ENCODE results near the gene PODXL2.

PODXL2 gene

GRCh38 chr3:127656906-127657305 lies 27.9 kb downstream of the PODXL2 start:
- no peak for DNase-seq

- no peak for DNase-seq
These were observed 29.2 kb downstream of the PODXL2 start for GRCh38 chr3:127658234-127658633.

GRCh38 chr3:127660621-127661251 lies 31.8 kb downstream of the PODXL2 start:
- no peak for DNase-seq

GRCh38 chr3:127661600-127661999 lies 32.6 kb downstream of the PODXL2 start:
- no peak for DNase-seq

GRCh38 chr3:127662001-127662469 lies 33.0 kb downstream of the PODXL2 start:
- DNase-seq = no peak

- peak in 1 of 2 experiments; percentile 55 for DNase-seq
These were observed 34.2 kb downstream of the PODXL2 start for GRCh38 chr3:127663151-127663550.

GRCh38 chr3:127665165-127665564 lies 36.2 kb downstream of the PODXL2 start:
- DNase-seq = no peak

- no peak for DNase-seq
These were observed 36.6 kb downstream of the PODXL2 start for GRCh38 chr3:127665586-127665985.

- no peak for DNase-seq
These were observed 37.7 kb downstream of the PODXL2 start for GRCh38 chr3:127666676-127667075.

GRCh38 chr3:127667119-127667681 lies 38.2 kb downstream of the PODXL2 start:
- peak; percentile 53 to 79 for DNase-seq

- no peak for DNase-seq
These were observed 39.9 kb downstream of the PODXL2 start for GRCh38 chr3:127668906-127669305.

GRCh38 chr3:127669541-127670228 lies 40.7 kb downstream of the PODXL2 start:
- DNase-seq = no peak

GRCh38 chr3:127670229-127670559 lies 41.2 kb downstream of the PODXL2 start:
- DNase-seq = no peak

- DNase-seq = no peak
These were observed 42.0 kb downstream of the PODXL2 start for GRCh38 chr3:127670761-127671522.

- no peak for DNase-seq
These were observed 42.8 kb downstream of the PODXL2 start for GRCh38 chr3:127671523-127672428.

GRCh38 chr3:127672429-127673190 lies 43.6 kb downstream of the PODXL2 start, which contains the start of gene ABTB1:
ABTB1 (plus strand) TSS chr3:127672952; CDS start chr3:127673026, 74 bp downstream.
- DNase-seq = peak; percentile 43 to 83

GRCh38 chr3:127673191-127674100 lies 44.5 kb downstream of the PODXL2 start:
- DNase-seq = peak in 1 of 2 experiments; percentile 43

GRCh38 chr3:127674101-127674721 lies 45.2 kb downstream of the PODXL2 start:
- DNase-seq = no peak

- DNase-seq = no peak
These were observed 45.8 kb downstream of the PODXL2 start for GRCh38 chr3:127674790-127675189.
